ENCODE measurements around the gene AATK. TPM values are rescaled to one million over a fixed set of nuclear protein-coding genes. Genes with fewer than 3 reads are reported as not detected.

AATK gene
- total and polyA plus RNA-seq, 2 of the 13 experiments (the other 11 are each of a cell fraction or from before 2014, with no cell fraction given), result 2.9 to 8.4 TPM

- TF ChIP-seq ZBTB44 (CRISPR knock-in tag; IDR thresholded peaks at IDR 0.05), result no peak
- no peak for TF ChIP-seq NFE2 (CRISPR knock-in tag; IDR thresholded peaks at IDR 0.05)
- TF ChIP-seq MYPOP (CRISPR knock-in tag; IDR thresholded peaks at IDR 0.05), result 0 out of 2 replicates have a peak, but pooled peaks have one; percentile 25
- no peak for TF ChIP-seq RBAK (CRISPR knock-in tag; IDR thresholded peaks at IDR 0.05)
- TF ChIP-seq ZC3H4 (CRISPR knock-in tag; IDR thresholded peaks at IDR 0.05; ENCODE audit: borderline replicate concordance), result no peak
- peak; percentile 40; the same call in 1 of the 2 replicates for TF ChIP-seq POLR2AphosphoS5 (IDR thresholded peaks at IDR 0.05; ENCODE audit: low read depth, low read length)
- no peak for TF ChIP-seq NFRKB (IDR thresholded peaks at IDR 0.05)
- no peak for TF ChIP-seq ZBTB21 (CRISPR knock-in tag; IDR thresholded peaks at IDR 0.05)
- no peak for TF ChIP-seq HINFP (CRISPR knock-in tag; IDR thresholded peaks at IDR 0.05; ENCODE audit: low read depth)
- no peak for TF ChIP-seq FOXO4 (CRISPR knock-in tag; conservative IDR thresholded peaks at IDR 0.05)
- TF ChIP-seq SMAD1 (CRISPR knock-in tag; IDR thresholded peaks at IDR 0.05; ENCODE audit: borderline replicate concordance, low read depth), result no peak
- no peak for TF ChIP-seq RFX1 (IDR thresholded peaks at IDR 0.05)
- no peak for TF ChIP-seq DMAP1 (CRISPR knock-in tag; IDR thresholded peaks at IDR 0.05)
- no peak for TF ChIP-seq RXRB (CRISPR knock-in tag; IDR thresholded peaks at IDR 0.05; ENCODE audit: borderline replicate concordance)
- peak; percentile 70 for TF ChIP-seq HNRNPL (IDR thresholded peaks at IDR 0.05; ENCODE audit: low read depth, low read length)
- peak; percentile 60 for TF ChIP-seq ETV5 (CRISPR knock-in tag; IDR thresholded peaks at IDR 0.05; ENCODE audit: borderline replicate concordance)
- TF ChIP-seq ZNF253 (CRISPR knock-in tag; IDR thresholded peaks at IDR 0.05; ENCODE audit: borderline replicate concordance), result no peak
- no peak for TF ChIP-seq ZNF570 (CRISPR knock-in tag; IDR thresholded peaks at IDR 0.05; ENCODE audit: borderline replicate concordance)
- no peak for TF ChIP-seq ZNF224 (CRISPR knock-in tag; IDR thresholded peaks at IDR 0.05)
- TF ChIP-seq ZBTB7B (CRISPR knock-in tag; IDR thresholded peaks at IDR 0.05), result peak; percentile 16; the same call in 1 of the 2 replicates
- TF ChIP-seq MED1 (CRISPR knock-in tag; IDR thresholded peaks at IDR 0.05), result no peak
- TF ChIP-seq HDAC2 (CRISPR knock-in tag; IDR thresholded peaks at IDR 0.05), result 0 out of 2 replicates have a peak, but pooled peaks have one; percentile 6
- no peak for TF ChIP-seq TOPORS (CRISPR knock-in tag; IDR thresholded peaks at IDR 0.05)
- no peak for TF ChIP-seq CERS6 (CRISPR knock-in tag; IDR thresholded peaks at IDR 0.05)
- TF ChIP-seq ZNF790 (CRISPR knock-in tag; IDR thresholded peaks at IDR 0.05; ENCODE audit: borderline replicate concordance), result no peak
These were observed 35.3 kb downstream of the AATK start (continued) for GRCh38 chr17:81130385-81131361.

All from HepG2 (cell line).